HepG2 (cell line): ENCODE data around the gene TRDMT1.

Source experiments
- LCORL ChIP-seq, 2 experiments: fragments of 450-650 bp in 1 of 2; sonication (generic) in 1 of 2; formaldehyde crosslinking in 1 of 2; IDR thresholded peaks; 2 replicates each; pipeline versions ENCODE4 v1.5.0 to v1.6.1; 2017 to 2020; ENCODE audit warnings: antibody characterized with exemption in 1 of 2, missing genetic modification reagents in 1 of 2
- MNT ChIP-seq: fragments of 450-650 bp; IDR thresholded peaks from 2 replicates; pipeline ENCODE4 v1.6.1; 2016
- SUZ12 ChIP-seq: fragments of 150-350 bp; IDR thresholded peaks from 2 replicates; pipeline ENCODE4 v1.6.1; 2014; ENCODE audit warnings: low read depth, low read length

- TF ChIP-seq SUZ12 (no peak), MNT (no peak), LCORL (IDR thresholded peaks at IDR 0.05) (no peak), LCORL (CRISPR knock-in tag; IDR thresholded peaks at IDR 0.05) (no peak)
Observed at GRCh38 chr10:17123961-17124360, 77.5 kb downstream of the TRDMT1 start.
